ENCODE data around the gene COL6A3.

GRCh38 chr2:237283131-237283928, 130.6 kb downstream of the COL6A3 start:
- TF ChIP-seq, protein P1, sequence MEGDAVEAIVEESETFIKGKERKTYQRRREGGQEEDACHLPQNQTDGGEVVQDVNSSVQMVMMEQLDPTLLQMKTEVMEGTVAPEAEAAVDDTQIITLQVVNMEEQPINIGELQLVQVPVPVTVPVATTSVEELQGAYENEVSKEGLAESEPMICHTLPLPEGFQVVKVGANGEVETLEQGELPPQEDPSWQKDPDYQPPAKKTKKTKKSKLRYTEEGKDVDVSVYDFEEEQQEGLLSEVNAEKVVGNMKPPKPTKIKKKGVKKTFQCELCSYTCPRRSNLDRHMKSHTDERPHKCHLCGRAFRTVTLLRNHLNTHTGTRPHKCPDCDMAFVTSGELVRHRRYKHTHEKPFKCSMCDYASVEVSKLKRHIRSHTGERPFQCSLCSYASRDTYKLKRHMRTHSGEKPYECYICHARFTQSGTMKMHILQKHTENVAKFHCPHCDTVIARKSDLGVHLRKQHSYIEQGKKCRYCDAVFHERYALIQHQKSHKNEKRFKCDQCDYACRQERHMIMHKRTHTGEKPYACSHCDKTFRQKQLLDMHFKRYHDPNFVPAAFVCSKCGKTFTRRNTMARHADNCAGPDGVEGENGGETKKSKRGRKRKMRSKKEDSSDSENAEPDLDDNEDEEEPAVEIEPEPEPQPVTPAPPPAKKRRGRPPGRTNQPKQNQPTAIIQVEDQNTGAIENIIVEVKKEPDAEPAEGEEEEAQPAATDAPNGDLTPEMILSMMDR (IDR thresholded peaks at IDR 0.05 in 2 of 3, conservative IDR thresholded peaks at IDR 0.05 in 1 of 3; ENCODE audit: borderline replicate concordance in 1 of 3, insufficient read depth in 1 of 3, low read depth in 2 of 3, low read length in 2 of 3), result no peak
- no peak for TF ChIP-seq POLR2A (IDR thresholded peaks at IDR 0.05; ENCODE audit: borderline replicate concordance, extremely low read depth, insufficient read depth, insufficient read length)
- TF ChIP-seq POLR2AphosphoS5 (IDR thresholded peaks at IDR 0.05; ENCODE audit: low read depth, low read length), result no peak
- TF ChIP-seq EZH2phosphoT487 (IDR thresholded peaks at IDR 0.05; ENCODE audit: borderline replicate concordance), result no peak
- TF ChIP-seq MAX (IDR thresholded peaks at IDR 0.05), result no peak
- no peak for TF ChIP-seq EGR1 (IDR thresholded peaks at IDR 0.05; ENCODE audit: low read depth)
- no peak for TF ChIP-seq RAD21 (IDR thresholded peaks at IDR 0.05; ENCODE audit: low read depth)
- TF ChIP-seq ZNF274 (IDR thresholded peaks at IDR 0.05; ENCODE audit: low read depth, low read length), result no peak
- TF ChIP-seq YY1 (IDR thresholded peaks at IDR 0.05; ENCODE audit: extremely low read depth, insufficient replicate concordance, low read depth, low read length), result no peak
- TF ChIP-seq CBX3 (IDR thresholded peaks at IDR 0.05; ENCODE audit: low read depth), result no peak
